Measurements from ENCODE around the gene RMC1.
"Not testable (repeated sequence)": the region's sequence is repeated elsewhere in the genome, so short reads cannot be mapped to it uniquely, and the experiment has no call there.

Gene RMC1

DNA sequence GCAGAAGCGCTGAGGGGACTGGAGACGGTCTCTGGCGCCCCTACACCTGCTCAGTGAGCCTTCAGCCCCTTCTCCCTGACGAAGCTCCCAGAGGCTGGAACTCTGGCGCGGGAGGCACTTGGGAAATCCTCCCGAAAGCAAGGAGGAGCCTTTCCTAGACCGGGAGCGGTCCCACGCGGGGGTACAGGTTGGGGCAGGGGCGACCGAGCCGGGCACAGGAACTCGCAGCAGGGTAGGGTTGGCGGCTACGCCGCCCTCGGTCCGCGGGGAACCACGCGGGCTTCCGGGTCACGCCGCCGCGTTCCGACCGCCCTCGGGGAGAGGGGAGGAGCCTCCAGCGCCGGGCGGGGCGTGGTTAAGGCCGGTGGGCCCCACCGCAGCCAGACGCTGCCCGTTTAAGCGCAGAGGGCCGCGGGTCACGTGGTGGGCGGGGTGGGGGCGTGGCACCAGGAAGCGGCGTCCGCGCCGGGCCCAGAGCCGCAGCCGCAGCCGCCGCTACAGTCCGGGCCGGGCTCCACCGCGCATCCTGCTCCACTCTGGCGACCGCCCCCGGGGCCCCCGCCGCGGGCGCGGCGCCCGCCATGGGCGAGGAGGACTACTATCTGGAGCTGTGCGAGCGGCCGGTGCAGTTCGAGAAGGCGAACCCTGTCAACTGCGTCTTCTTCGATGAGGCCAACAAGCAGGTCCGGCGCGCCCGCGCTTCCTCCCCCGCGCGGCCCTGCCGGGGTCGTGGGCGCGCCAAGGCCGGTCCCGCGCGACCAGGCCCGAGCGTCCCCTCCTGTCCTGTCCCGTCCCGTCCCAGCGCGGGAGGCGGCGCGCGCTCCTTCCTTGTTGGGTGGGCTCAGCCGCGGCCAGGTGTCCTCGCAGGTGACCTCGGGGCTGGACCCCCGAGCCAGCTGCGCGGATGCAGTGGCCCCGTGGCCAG lies at the start of gene RMC1:
RMC1 (plus strand) TSS at position 474 of the 925 bp plus-strand sequence; CDS start at position 582, 108 bp downstream.
- DNase-seq (ENCODE audit: low read depth, low spot score): no peak

DNA sequence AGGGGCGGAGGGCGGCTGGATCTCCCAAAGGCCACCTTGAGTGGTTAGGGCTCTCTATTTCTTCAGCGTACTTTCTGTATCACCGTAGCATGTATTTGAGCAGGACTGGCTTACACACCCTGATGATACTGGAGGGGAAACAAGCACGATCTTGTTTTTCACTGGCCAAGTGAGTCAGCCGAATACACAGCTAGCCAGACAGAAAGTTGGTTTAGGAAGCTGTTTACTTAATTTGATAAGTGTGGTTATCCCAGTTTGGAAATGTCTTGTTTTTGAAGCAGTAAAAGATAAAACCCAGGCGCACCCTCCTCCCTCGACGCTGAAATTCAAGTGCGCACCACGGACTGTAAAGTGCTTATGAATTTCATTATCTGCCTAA lies 49.6 kb upstream of the RMC1 start:
- DNase-seq (ENCODE audit: low read depth, low spot score): no peak

DNA sequence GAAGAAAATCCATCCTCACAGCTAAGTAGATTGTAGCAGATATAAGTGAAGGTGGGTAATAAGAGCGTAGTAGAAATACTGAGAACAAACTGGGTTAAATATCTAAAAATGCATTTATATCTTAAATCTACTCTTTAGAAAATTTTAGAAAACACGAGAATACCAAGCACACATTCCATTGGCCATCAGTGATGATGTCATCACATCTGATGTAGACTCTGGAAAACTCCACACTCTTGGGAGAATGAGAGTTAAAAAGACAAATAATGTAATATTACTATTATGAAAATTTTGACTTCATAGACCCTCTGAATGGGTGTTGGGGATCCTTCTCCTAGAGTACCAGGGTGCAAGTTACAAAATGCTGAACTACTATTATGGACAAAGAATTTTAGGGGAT lies 46.5 kb upstream of the RMC1 start:
- no peak for DNase-seq (ENCODE audit: low read depth, low spot score)

DNA sequence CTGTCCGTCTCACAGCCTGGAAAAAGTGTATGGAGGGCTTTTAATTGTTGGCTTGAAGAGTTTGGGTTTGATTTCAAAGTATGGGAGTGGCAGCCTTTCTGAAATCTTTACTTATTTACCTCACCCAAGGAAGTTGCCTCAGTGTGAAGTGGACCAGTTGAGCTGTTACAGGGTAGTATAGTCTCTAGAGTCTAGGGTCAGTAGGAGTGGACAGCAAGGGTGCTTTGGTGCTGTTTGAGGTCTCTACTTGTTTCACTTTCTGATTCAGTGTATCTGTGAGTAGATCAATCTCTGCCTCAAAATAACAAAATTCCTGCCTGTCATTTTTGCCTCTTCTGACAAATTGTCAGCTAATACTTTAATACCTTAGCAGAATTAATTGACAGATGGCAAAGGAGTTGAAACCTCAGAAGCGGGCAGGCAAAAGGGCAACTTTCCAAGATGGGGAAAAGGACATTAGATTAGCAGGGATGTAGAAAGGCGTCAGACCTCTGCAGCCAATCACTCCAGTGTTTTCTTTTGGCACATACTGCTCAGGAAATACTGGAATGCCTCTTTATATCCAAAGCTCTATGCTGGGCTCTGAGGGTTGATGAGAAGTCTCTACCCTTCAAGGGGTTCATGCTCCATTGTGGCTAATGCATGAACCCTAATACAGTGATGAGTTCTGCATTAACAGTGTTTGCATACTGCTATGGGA lies 44.3 kb upstream of the RMC1 start:
- no peak for DNase-seq (ENCODE audit: low read depth, low spot score)

DNA sequence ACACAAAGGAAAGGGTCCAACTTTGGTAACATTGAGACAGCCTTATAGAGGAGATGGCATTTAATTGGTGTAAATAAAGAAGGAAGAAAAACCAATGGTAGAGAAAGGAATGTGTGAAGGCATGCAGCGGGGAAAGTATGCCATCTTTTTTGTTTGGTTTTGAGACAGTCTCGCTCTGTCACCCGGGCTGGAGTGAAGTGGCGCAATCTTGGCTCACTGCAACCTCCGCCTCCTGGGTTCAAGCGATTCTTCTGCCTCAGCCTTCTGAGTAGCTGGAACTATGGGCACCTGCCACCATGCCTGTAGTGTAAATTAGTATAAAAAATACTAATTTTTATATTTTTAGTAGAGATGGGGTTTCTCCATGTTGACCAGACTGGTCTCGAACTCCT lies 43.8 kb upstream of the RMC1 start:
- DNase-seq (ENCODE audit: low read depth, low spot score): no peak

DNA sequence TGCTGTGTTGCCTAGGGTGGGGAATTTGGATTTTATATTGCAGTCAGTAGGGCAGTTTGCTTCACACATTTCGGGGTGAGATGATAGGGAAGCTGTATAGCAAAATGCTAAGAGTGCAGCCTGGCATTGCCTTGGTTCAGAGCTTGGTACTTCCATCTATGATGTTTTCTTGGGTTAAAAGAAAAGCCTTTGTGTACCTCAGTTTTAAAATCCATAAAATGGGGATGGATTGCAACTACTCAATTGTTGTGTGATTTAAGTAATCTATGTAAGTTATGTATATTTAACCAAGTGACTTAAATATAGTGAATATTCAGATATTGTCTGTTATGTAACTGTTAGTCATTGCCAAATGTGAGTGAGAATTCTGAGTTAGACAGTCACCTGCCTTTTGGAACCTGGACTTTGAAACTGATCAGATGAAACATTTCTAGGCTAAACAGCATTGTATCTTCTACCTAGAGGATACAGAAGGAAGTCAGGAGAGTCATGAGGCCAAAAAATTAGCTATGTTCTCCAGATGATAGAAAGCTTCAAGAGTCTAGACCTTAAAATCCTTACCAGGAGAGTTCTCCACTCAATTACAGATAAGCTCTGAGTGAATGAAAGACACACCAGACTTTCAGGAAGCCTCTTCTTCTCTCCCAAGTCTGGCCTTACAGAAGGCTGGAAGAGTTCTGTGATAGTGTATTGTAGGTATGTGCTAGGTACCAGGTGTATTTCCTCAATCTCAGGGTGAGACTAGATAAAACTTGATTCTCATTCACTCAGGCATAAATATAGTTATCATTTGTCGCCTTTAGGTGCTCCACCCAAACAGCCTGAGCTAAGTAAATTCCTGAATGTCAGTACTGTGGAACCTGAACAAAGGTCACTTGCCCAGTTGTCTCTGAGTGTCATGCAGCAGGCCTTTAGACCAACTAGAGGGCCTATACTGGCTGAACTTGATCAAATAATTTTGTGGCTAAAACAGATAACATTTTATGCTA lies 42.7 kb upstream of the RMC1 start:
- DNase-seq (ENCODE audit: low read depth, low spot score): no peak

DNA sequence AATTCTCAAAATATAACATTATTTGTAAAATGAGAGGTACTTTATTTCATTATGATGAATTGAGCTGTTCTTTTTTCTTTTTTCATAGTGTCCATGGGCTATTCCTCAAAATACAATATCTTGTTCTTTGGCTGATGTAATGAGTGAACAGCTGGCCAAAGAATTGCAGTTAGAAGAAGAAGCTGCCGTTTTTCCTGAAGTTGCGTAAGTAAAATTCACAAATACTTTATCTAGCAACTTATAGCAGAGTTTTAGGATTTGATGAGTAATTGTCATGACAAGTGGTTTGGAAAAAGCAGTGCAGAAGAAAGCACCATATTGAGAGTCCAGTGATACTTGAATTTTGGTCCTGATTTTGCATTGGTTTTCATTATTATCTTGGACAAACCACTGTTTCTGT lies 40.4 kb upstream of the RMC1 start:
- no peak for DNase-seq (ENCODE audit: low read depth, low spot score)

DNA sequence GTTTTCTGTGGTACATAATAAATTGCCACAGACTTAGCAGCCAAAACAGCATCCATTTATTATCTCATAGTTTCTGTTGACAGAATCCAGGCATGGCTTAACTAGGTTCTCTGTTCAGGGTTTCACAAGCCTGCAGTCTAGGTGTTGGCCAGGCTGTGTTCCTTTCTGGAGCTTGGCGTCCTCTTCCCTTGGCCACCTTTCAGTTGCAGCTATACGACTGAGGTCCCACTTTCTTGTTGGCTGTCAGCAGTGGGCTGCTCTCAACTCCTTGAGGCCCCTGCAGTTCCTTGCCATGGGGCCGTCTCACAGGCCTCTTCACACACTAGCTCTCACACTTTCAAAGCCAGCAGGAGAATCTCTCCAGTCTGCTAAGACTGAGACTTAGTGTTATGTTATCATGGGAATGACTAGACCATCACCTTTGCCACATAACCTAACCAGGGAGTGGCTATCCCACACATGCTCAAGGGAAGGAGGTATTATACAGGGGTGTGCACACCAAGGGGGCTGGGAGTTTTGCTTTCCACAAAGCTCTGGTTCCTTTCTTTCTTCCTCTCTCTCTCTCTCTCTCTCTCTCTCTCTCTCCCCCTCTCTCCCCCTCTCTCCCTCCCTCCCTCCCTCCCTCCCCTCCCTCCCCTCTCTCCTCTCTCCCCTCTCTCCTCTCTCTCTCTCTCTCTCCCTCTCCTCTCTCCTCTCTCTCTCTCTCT lies 34.4 kb upstream of the RMC1 start:
- DNase-seq (ENCODE audit: low read depth, low spot score): no peak

DNA sequence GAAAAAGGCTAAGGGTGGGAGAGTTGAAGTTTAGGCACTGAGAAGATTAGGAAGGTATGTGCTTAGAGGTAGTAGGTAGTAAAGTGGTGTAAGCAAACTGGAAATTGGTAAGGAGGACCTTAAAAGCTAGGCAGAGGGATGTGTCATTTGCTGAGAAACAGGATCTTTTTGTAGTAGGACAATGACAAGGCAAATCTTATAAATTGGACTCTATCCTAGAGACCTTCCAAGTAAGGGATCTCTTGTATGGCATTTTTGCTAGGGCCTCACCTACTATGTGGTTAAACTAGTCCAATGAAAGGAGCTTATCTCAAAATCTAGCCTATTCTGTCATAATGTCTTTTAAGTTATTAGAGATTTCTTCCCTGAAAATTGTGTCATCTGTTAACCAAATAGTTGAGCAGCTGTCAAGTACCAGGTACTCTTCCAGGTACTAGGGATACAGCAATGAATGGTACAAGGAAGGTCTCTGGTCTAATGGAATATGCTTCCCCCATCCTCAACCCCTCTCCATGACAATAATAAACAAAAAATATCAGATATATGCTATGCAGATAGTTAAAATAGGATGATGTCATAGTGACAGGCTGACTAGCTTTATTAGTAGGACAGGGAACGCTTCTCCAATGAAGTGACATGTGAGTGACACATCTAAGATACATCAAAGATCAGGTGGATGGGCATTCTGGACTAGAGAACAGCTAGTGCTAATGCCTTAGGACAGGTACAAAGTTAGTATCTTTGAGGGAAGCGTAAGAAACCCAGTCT lies 32.5 kb upstream of the RMC1 start:
- no peak for DNase-seq (ENCODE audit: low read depth, low spot score)

DNA sequence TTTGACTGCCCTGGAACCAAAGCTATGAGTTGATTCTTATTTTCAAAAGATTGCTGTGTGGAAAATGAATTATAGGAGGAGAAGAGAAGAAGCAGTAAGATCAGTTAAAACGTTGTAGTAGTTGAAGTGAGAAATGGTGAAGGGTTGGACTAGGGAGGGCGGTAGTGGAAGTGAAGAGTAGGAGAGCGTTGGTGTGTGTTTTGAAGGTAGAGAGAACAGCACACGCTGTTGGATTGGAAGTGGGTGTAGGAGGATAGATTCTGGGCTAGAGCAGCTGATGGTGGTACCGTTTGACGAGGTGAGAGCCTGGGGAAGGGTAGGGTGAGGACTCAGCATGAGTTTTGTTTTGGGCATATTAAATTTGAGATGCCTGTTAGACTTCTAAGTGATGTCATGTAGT lies 31.8 kb upstream of the RMC1 start:
- no peak for DNase-seq (ENCODE audit: low read depth, low spot score)

DNA sequence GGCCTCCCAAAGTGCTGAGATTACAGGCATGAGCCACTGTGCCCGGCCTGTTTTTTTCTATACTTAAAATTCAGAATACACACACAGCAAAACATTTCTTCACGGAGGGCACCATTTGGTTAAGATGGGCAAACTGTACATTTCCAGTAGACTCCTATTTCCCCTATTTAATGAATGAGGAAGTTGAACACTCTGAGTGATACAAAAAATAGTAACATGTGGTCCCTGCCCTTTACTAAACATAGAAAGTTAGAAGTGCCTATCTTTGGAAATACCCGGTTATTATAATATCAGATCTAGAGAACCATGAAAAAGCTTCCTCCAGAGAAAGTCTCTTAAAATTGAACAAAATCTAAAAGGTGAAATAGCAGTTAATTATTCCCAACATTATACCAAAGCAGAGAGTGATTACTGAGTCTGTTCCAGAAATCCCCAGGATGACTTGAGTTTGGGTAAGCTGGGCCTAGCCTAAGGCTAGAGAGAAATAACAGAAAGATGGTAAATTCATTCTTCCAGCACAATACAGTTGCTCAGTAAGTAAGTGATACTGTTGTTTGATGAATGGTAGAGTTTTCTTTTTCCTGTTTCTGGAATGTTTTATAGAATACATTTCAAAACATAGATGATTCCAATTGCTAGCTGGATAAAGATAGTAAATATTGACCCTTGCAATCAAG lies 23.3 kb upstream of the RMC1 start:
- no peak for DNase-seq (ENCODE audit: low read depth, low spot score)

DNA sequence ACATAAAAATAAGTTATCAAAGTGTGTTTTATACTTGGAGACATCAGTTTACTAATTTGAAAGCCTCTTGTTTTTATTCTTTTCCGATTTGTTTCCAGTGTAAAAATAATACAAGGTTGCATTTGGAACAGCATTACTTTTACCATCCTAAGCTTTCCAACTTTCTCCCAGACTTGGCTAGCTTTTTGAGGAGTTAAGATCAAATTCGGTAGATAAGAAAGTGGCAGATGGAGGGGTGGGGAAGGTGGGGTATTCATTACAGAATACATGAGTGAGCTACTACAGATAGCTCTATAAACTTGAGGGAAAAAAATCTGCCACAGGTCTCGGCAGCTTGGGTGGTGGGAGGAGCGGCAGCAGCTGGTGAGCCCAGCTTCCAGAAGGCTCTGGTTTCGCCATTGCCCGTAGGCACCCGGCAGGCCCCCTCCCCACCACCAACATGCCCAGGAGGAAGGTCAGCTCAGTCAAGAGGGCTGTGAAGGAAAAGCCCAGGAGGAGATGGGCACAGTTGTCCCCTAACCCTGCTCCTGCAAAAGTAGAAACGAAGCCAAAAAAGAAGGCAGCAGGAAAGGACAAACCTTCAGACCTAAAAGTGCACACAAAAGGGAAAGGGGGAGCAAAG lies 18.6 kb upstream of the RMC1 start:
- no peak for DNase-seq (ENCODE audit: low read depth, low spot score)

DNA sequence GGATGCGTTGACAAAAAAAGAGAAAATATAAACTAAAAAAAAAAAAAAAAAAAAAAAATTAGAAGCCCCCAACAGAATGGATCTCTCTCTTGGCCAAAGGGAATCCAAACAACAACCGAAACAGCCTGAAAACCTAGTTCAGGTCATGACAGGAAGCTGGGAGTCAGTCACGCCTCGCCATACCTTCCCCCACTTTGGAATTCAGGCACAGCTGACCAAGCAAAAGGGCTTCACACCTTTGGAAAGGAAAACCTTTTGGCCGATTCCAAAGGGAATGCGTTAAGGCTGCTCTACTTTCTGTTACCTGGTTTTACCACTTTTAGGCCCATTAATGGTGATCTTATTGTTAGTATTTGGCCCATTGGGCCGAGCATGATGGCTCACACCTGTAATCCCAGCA lies 17.9 kb upstream of the RMC1 start:
- no peak for DNase-seq (ENCODE audit: low read depth, low spot score)

DNA sequence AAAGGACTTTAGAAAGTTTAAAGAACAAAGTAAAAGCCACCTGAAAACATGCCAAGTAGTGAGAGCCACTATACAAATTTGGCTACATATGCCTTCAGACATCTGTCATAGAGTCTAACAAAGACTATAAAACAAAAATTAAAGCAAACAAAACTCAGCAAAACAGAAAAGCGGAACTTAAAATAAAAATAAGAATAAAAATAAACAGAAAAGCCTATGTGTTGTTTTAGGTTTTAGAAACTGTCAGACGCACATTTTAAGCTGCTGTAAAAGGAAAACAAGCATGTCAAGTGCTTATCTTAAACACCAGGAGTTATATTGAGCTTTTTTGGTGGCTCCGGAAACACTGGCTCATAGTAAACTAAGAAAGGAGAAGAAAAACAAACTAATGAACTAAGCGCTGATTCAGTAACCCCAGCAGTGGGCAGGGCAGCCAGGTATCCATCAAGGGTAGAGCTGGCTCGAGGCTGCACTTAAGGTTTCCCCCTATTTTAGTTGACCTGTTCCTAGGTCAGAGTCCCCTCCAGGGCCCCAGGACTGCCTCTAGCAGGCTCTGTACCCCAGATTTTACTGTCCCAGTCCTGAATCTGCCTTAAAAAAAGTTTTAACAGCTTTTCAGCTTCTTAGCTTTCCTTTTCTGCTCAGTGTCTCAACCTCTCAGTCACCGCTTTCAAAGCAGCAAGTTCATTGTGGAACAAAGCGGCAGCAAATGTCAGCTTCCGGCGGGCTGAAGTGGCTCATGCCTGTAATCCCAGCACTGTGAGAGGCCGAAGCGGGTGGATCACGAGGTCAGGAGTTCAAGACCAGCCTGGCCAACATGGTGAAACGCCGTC lies 15.4 kb upstream of the RMC1 start:
- DNase-seq (ENCODE audit: low read depth, low spot score): no peak

DNA sequence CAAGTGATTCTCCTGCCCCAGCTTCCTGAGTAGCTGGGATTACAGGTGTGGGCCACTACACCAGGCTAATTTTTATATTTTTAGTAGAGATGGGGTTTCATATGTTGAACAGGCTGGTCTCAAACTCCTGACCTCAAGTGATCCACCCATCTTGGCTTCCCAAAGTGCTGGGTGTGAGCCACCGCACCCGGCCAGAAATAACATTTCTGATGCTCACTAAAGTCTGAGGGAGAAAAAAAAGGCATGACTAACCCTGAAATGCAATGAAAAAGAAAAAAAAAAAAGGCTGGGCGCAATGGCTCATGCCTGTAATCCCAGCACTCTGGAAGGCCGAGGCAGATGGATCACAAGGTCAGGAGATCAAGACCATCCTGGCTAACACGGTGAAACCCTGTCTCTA lies 13.7 kb upstream of the RMC1 start:
- DNase-seq (ENCODE audit: low read depth, low spot score): not testable (repeated sequence)

DNA sequence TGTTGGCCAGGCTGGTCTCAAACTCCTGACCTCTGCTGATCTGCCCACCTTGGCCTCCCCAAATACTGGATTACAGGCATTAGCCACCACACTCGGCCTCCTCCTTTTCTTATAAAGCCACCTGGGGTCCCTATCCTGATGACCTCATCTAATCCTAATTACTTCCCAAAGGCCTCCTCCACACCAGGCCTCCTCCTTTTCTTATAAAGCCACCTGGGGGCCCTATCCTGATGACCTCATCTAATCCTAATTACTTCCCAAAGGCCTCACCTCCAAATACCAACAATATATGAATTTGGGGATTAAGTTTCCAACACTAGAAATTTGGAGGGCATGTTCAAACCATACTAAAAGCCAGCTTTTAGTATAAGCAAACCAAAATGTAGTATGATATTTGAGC lies 9.7 kb upstream of the RMC1 start:
- DNase-seq (ENCODE audit: low read depth, low spot score): no peak

DNA sequence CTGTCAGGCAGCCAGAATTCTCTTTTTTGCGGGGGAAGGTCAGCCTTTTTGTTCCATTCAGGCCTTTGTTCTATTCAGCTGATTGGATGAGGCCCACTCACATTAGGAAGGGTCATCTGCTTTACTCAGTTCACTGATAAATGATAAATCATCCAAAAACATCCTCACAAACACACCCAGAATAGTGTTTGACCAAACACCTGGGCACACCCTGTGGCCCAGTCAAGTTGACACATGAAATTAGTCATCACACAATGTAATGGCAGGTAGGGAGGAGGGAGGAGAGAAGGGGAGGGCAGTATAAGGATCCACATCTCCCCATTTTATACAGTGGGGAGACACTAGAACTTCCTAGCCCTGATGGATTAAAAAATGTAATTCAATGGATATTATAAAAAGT lies 8.3 kb upstream of the RMC1 start:
- DNase-seq (ENCODE audit: low read depth, low spot score): no peak

DNA sequence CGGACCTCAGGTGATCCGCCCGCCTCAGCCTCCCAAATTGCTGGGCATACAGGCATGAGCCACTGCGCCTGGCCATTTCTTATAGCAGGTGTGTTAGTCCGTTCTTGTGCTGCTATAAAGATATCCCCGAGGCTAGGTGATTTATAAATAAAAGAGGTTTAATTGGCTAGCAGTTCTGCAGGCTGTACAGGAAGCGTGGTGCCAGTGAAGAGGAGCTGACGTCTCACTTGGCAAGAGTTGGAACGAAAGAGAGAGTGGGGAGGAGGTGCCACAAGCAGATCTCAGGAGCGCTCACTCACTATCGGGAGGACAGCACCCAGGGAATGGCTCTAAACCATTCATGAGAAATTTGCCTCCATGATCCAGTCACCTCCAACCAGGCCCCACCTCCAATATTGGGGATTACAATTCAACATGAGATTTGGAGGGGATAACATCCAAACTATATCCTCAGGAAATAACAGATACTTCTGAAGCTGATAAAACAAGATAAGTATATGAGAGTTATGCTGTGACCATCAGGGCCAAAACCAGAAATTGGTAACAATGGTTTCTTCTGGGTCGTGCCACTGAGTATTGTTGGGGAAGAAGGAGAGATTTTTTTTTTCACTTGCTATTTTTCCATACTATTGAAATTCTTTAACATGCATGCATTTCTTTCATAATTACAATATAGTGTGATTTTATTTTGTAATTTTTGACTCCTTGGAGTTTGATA lies 7.4 kb upstream of the RMC1 start:
- no peak for DNase-seq (ENCODE audit: low read depth, low spot score)

All from iPS DF 19.7 (cell line).